ENCODE data around the gene TOR3A.

- TF ChIP-seq CTCF (IDR thresholded peaks at IDR 0.05) (no peak), GABPA (IDR thresholded peaks at IDR 0.05; ENCODE audit: low read depth) (no peak), REST (IDR thresholded peaks at IDR 0.05; ENCODE audit: low read depth, low read length) (no peak), GATA2 (CRISPR knock-in tag; IDR thresholded peaks at IDR 0.05) (no peak), SIN3A (IDR thresholded peaks at IDR 0.05; ENCODE audit: borderline replicate concordance, low read depth, low read length) (no peak), USF1 (IDR thresholded peaks at IDR 0.05; ENCODE audit: borderline replicate concordance, low read depth) (no peak), NRF1 (IDR thresholded peaks at IDR 0.05; ENCODE audit: low read depth, low read length) (no peak), RXRA (IDR thresholded peaks at IDR 0.05; ENCODE audit: borderline replicate concordance, low read depth) (no peak), SMC3 (IDR thresholded peaks at IDR 0.05; ENCODE audit: low read depth, low read length) (no peak), YY1 (IDR thresholded peaks at IDR 0.05; ENCODE audit: low read depth) (no peak), MAX (IDR thresholded peaks at IDR 0.05; ENCODE audit: low read depth) (no peak), TAF1 (IDR thresholded peaks at IDR 0.05; ENCODE audit: borderline replicate concordance, low read depth, low read length) (no peak), POLR2AphosphoS5 (IDR thresholded peaks at IDR 0.05; ENCODE audit: low read depth, low read length) (no peak), TCF12 (IDR thresholded peaks at IDR 0.05) (no peak)
Observed at GRCh38 chr1:179095924-179096323, 14.1 kb downstream of the TOR3A start.
